Endodermal cell (in vitro differentiated cells): ENCODE results near the gene CXCL16. TPM values are rescaled to one million over a fixed set of nuclear protein-coding genes. Genes with fewer than 3 reads are reported as not detected.

Source experiments
- DNase-seq: peaks from one replicate; pipeline ENCODE4 v3.0.0-alpha.2; 2017
- H3K27ac ChIP-seq: 2 replicates; pipeline ENCODE4 v1.5.1; 2013; ENCODE audit warnings: mild to moderate bottlenecking, low read depth, low read length, moderate library complexity
- H3K27me3 ChIP-seq: 2 replicates; pipeline ENCODE4 v1.6.1; 2013; ENCODE audit warnings: mild to moderate bottlenecking, low read length, moderate library complexity; ENCODE audit not compliant: insufficient read depth, control insufficient read depth, poor library complexity, severe bottlenecking
- H3K36me3 ChIP-seq: 2 replicates; pipeline ENCODE4 v1.7.0; 2013; ENCODE audit warnings: mild to moderate bottlenecking, low read length, moderate library complexity; ENCODE audit not compliant: control insufficient read depth, insufficient read depth
- H3K4me1 ChIP-seq: one replicate; pipeline ENCODE4 v1.7.0; 2013; ENCODE audit warnings: low read length; ENCODE audit not compliant: control insufficient read depth, insufficient read depth
- H3K4me3 ChIP-seq: 2 replicates; pipeline ENCODE4 v1.5.1; 2013; ENCODE audit warnings: mild to moderate bottlenecking, low read length, moderate library complexity
- H3K9ac ChIP-seq: 2 replicates; pipeline ENCODE4 v1.6.1; 2013; ENCODE audit warnings: mild to moderate bottlenecking, low read length, moderate library complexity; ENCODE audit not compliant: poor library complexity, severe bottlenecking; ENCODE audit errors: extremely low read depth
- H3K9me3 ChIP-seq: 2 replicates; pipeline ENCODE4 v1.6.1; 2013; ENCODE audit warnings: mild to moderate bottlenecking, low read length, moderate library complexity; ENCODE audit not compliant: control insufficient read depth
- H3K27ac Mint-ChIP-seq: 2 replicates; pipeline ENCODE4 v1.8.0; 2020; ENCODE audit warnings: mixed read lengths
- H3K27me3 Mint-ChIP-seq: 2 replicates; pipeline ENCODE4 v1.8.0; 2021; ENCODE audit warnings: mild to moderate bottlenecking, mixed read lengths; ENCODE audit not compliant: insufficient read depth
- H3K36me3 Mint-ChIP-seq: 2 replicates; pipeline ENCODE4 v1.8.0; 2020; ENCODE audit warnings: low read depth, mixed read lengths
- H3K4me1 Mint-ChIP-seq: 2 replicates; pipeline ENCODE4 v1.8.0; 2020; ENCODE audit warnings: mixed read lengths
- H3K4me3 Mint-ChIP-seq: 2 replicates; pipeline ENCODE4 v1.8.0; 2020; ENCODE audit warnings: mild to moderate bottlenecking, moderate library complexity, mixed read lengths
- H3K9me3 Mint-ChIP-seq: 2 replicates; pipeline ENCODE4 v1.8.0; 2020; ENCODE audit warnings: mild to moderate bottlenecking, mixed read lengths
- WGBS, 2 experiments: methylation state at CpG; one replicate each; pipeline versions ENCODE4 v1.1.5 to v1.1.7; 2013; ENCODE audit warnings: missing lambda C conversion rate in 2 of 2, mixed read lengths in 1 of 2; ENCODE audit not compliant: insufficient coverage in 1 of 2, insufficient read length in 1 of 2; 5-methylcytosine and 5-hydroxymethylcytosine counted together
- total RNA-seq, 2 donors: library from RNA; stranded (reverse); fragmentation: NEBNext Ultra II Directional in 1 of 2; extraction: Animal tissue kit (Norgen Biotek cat#: 25700) in 1 of 2; gene quantifications; 2 replicates in 1 of 2; 3 replicates in 1 of 2; pipeline ENCODE4 v1.2.1, GENCODE V29; 2021
- TF ChIP-seq, protein P1 (sequence below): fragments of 200-600 bp; sonication (generic); conservative IDR thresholded peaks from 2 replicates; pipeline ENCODE4 v1.5.0; 2021; ENCODE audit warnings: antibody characterized with exemption, mild to moderate bottlenecking

Gene CXCL16
- total RNA-seq, 2 donors from 2014 or later = 0.60 to 0.73 TPM

DNA sequence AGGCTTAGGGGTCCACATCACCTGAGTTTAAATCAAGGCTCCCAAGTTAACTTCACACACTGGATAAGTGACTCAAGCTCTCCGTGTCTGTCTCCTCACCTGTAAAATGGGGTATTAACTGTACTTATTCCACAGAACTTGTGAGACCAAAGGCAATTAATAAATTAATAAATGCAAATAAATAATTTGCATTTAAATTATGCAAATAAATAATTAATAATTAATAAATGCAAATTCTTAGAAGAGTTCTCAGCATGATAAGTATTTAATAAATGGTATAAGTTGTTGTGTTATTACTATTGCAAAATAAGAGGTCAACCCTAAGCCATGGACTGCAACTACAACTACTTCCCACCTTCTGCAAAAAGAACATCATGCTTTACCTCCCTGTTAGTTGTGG lies 13.7 kb upstream of the CXCL16 start:
- Mint-ChIP-seq H3K4me3 (no peak overlapping the region), H3K4me1 (no peaks in the 10 kb centered on the region), H3K27ac (no peak overlapping the region), H3K36me3 (no peaks in the 10 kb centered on the region), H3K27me3 (peaks cover 19% of the 10 kb centered on the region), H3K9me3 (no peaks in the 10 kb centered on the region)
- H3K4me3 ChIP-seq = no peak overlapping the region
- H3K9me3 ChIP-seq = no peaks in the 10 kb centered on the region
- WGBS, 2 experiments = 100% methylated on average over 1 of the region's 1 CpG; no CpG with 5 or more reads in 1 of the 2 experiments
- no peak for DNase-seq
- no peak overlapping the region for H3K27ac ChIP-seq
- peaks cover 4% of the 10 kb centered on the region for H3K27me3 ChIP-seq
- no peak overlapping the region for H3K9ac ChIP-seq
- H3K4me1 ChIP-seq = no peaks in the 10 kb centered on the region
- TF ChIP-seq, protein P1, sequence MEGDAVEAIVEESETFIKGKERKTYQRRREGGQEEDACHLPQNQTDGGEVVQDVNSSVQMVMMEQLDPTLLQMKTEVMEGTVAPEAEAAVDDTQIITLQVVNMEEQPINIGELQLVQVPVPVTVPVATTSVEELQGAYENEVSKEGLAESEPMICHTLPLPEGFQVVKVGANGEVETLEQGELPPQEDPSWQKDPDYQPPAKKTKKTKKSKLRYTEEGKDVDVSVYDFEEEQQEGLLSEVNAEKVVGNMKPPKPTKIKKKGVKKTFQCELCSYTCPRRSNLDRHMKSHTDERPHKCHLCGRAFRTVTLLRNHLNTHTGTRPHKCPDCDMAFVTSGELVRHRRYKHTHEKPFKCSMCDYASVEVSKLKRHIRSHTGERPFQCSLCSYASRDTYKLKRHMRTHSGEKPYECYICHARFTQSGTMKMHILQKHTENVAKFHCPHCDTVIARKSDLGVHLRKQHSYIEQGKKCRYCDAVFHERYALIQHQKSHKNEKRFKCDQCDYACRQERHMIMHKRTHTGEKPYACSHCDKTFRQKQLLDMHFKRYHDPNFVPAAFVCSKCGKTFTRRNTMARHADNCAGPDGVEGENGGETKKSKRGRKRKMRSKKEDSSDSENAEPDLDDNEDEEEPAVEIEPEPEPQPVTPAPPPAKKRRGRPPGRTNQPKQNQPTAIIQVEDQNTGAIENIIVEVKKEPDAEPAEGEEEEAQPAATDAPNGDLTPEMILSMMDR = no peak
- no peaks in the 10 kb centered on the region for H3K36me3 ChIP-seq

GRCh38 chr17:4751932-4752331 lies 12.2 kb upstream of the CXCL16 start:
- Mint-ChIP-seq H3K9me3 (no peaks in the 10 kb centered on the region), H3K36me3 (no peaks in the 10 kb centered on the region), H3K4me3 (no peak overlapping the region), H3K27ac (no peak overlapping the region), H3K4me1 (no peaks in the 10 kb centered on the region), H3K27me3 (peaks cover 23% of the 10 kb centered on the region)
- 87 to 91% methylated on average over 5 of the region's 5 CpGs for WGBS, 2 experiments
- no peak overlapping the region for H3K9ac ChIP-seq
- no peaks in the 10 kb centered on the region for H3K9me3 ChIP-seq
- H3K4me3 ChIP-seq = no peak overlapping the region
- H3K27ac ChIP-seq = no peak overlapping the region
- DNase-seq = no peak
- H3K27me3 ChIP-seq = peaks cover 4% of the 10 kb centered on the region
- no peaks in the 10 kb centered on the region for H3K4me1 ChIP-seq
- TF ChIP-seq, protein P1 = no peak
- no peaks in the 10 kb centered on the region for H3K36me3 ChIP-seq

DNA sequence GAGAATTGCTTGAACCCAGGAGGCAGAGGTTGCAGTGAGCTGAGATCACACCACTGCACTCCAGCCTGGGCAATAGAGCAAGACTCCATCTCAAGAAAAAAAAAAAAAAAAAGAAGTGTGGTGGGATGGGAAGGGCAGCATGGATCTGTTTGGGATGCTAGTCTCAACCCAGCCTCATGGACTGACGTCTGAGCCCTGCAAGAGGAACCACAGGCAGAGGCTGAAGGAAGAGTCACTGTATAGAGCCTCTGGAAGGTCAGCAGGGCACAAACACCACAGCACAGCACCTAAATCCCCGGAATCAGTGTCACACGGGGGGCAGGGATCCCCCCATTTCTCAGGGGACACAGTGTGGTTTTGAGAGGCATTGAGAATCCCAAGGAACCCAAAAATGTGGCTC lies 10.9 kb upstream of the CXCL16 start:
- Histone ChIP-seq H3K9ac (no peak overlapping the region), H3K36me3 (no peaks in the 10 kb centered on the region), H3K27me3 (peaks cover 13% of the 10 kb centered on the region), H3K4me3 (no peak overlapping the region), H3K9me3 (no peaks in the 10 kb centered on the region), H3K27ac (no peak overlapping the region), H3K4me1 (no peaks in the 10 kb centered on the region)
- Mint-ChIP-seq H3K27me3 (peaks cover 25% of the 10 kb centered on the region), H3K27ac (no peak overlapping the region), H3K9me3 (no peaks in the 10 kb centered on the region), H3K4me1 (no peaks in the 10 kb centered on the region), H3K36me3 (no peaks in the 10 kb centered on the region), H3K4me3 (no peak overlapping the region)
- DNase-seq = no peak
- WGBS, 2 experiments = 53 to 56% methylated on average over 3 of the region's 3 CpGs
- TF ChIP-seq, protein P1 = no peak
